Cardiac muscle cell (in vitro differentiated cells and primary cell): ENCODE results near the gene RASGRP3. TPM values are rescaled to one million over a fixed set of nuclear protein-coding genes. Genes with fewer than 3 reads are reported as not detected.

Experiments
- DNase-seq, 2 donors: peaks; one replicate each; pipeline versions ENCODE4 v3.0.0 to v3.0.0-alpha.2; 2010 to 2017; ENCODE audit warnings: low read depth in 1 of 2, low spot score in 1 of 2
- H3K27ac ChIP-seq: fragments of 200-600 bp; sonication (generic); 2 replicates; pipeline ENCODE4 v1.5.1; 2016
- H3K27me3 ChIP-seq: fragments of 200-600 bp; sonication (generic); 2 replicates; pipeline ENCODE4 v1.6.0; 2016; ENCODE audit warnings: control low read depth
- H3K36me3 ChIP-seq: fragments of 200-600 bp; sonication (generic); 2 replicates; pipeline ENCODE4 v1.5.1; 2016; ENCODE audit warnings: control low read depth
- H3K4me1 ChIP-seq: fragments of 200-600 bp; sonication (generic); 2 replicates; pipeline ENCODE4 v1.8.1; 2017; ENCODE audit warnings: low read depth, mild to moderate bottlenecking, mixed run types
- H3K4me3 ChIP-seq: fragments of 200-600 bp; sonication (generic); 2 replicates; pipeline ENCODE4 v1.5.1; 2016; ENCODE audit warnings: mild to moderate bottlenecking
- H3K9me3 ChIP-seq: fragments of 200-600 bp; sonication (generic); 2 replicates; pipeline ENCODE4 v1.5.1; 2017; ENCODE audit warnings: low read depth, mild to moderate bottlenecking, control low read depth
- polyA plus RNA-seq: library from polyadenylated mRNA; unstranded; fragments of >200 nt; fragmentation: Nextera tagmentation; extraction: Ambion mirVana; gene quantifications from 2 replicates; pipeline ENCODE4 v1.2.1, GENCODE V29; 2016
- total RNA-seq: library from RNA; depleted of rRNA; stranded (reverse); fragments of >200 nt; gene quantifications from 2 replicates; pipeline ENCODE4 v1.2.3, GENCODE V29; 2016
- TF ChIP-seq, protein P1 (sequence below): IDR thresholded peaks from 2 replicates; pipeline ENCODE4 v1.5.1; 2012; ENCODE audit warnings: low read depth, mild to moderate bottlenecking, low read length

Gene RASGRP3
- total and polyA plus RNA-seq, 2 experiments from 2014 or later, result 19.8 to 21.3 TPM

- TF ChIP-seq, protein P1, sequence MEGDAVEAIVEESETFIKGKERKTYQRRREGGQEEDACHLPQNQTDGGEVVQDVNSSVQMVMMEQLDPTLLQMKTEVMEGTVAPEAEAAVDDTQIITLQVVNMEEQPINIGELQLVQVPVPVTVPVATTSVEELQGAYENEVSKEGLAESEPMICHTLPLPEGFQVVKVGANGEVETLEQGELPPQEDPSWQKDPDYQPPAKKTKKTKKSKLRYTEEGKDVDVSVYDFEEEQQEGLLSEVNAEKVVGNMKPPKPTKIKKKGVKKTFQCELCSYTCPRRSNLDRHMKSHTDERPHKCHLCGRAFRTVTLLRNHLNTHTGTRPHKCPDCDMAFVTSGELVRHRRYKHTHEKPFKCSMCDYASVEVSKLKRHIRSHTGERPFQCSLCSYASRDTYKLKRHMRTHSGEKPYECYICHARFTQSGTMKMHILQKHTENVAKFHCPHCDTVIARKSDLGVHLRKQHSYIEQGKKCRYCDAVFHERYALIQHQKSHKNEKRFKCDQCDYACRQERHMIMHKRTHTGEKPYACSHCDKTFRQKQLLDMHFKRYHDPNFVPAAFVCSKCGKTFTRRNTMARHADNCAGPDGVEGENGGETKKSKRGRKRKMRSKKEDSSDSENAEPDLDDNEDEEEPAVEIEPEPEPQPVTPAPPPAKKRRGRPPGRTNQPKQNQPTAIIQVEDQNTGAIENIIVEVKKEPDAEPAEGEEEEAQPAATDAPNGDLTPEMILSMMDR, result no peak
- Histone ChIP-seq H3K4me1 (no peaks in the 10 kb centered on the region), H3K27me3 (no peaks in the 10 kb centered on the region), H3K9me3 (no peaks in the 10 kb centered on the region), H3K4me3 (no peak overlapping the region), H3K36me3 (no peaks in the 10 kb centered on the region), H3K27ac (no peak overlapping the region)
- peak in 1 of 2 donors; percentile 68 for DNase-seq
These were observed 45.4 kb downstream of the RASGRP3 start for GRCh38 chr2:33521791-33522281.

DNA sequence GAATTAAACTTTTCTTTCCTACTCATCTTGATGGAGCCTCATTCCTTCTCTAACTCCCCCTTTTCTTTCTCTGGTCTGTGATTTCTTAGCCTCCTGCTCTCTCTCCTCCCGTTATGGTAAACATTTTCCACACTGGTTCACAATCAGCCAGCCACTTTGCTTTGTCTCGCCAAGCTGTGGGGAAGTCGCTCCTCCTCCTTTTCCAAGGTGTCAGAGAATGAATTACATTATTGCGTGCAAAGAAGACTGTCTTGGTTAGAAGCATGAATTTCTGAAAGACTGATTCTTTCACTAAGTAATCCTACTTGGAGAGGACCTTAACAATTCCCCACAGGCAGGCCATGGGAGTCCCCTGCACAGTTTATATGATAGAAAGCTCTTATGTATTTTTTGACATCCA is 46.1 kb downstream of the RASGRP3 start:
- Histone ChIP-seq H3K4me1 (no peaks in the 10 kb centered on the region), H3K9me3 (no peaks in the 10 kb centered on the region), H3K27me3 (no peaks in the 10 kb centered on the region), H3K27ac (no peak overlapping the region), H3K36me3 (no peaks in the 10 kb centered on the region), H3K4me3 (no peak overlapping the region)
- TF ChIP-seq, protein P1, result no peak
- DNase-seq, result no peak

DNA sequence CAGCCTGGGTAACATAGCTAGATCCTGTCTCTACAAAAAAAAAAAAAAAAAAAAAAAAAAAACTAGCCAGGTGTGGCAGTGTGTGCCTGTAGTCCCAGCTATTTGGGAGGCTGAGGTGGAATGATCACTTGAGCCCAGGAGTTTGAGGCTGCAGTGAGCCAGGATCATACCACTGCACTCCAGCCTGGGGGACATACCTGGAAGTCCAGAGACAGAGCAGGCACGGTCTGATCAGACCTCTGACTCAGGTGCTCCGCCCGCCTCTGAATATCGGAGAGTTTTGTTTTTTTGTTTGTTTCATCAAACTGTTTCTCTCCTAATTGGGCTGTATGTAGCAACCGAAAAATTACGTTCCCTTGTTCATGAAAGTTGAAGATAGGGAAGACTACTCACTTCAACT is 49.2 kb downstream of the RASGRP3 start:
- DNase-seq, result no peak
- Histone ChIP-seq H3K27ac (no peak overlapping the region), H3K36me3 (peaks cover 3% of the 10 kb centered on the region), H3K4me1 (no peaks in the 10 kb centered on the region), H3K27me3 (no peaks in the 10 kb centered on the region), H3K9me3 (no peaks in the 10 kb centered on the region), H3K4me3 (no peak overlapping the region)
- TF ChIP-seq, protein P1, result no peak

DNA sequence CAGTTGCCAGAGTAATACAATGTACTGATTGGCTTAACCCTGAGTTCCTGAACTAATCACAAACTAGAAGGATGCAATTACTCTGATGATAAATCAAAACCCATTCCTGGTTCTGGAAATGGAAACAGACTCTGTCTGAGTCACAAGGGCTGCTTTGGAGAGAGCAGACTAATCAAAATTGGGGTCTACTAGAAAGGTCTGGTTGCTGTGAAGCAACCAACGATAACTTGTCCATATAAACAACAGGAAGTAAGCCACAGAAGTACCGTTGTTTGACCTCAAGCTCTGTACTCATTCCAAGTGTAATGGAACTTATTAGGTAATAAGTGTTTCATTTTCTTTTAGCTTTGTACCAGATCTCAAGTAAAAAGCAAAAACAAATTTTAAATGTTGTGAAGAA is 49.7 kb downstream of the RASGRP3 start:
- Histone ChIP-seq H3K9me3 (no peaks in the 10 kb centered on the region), H3K4me1 (no peaks in the 10 kb centered on the region), H3K27ac (no peak overlapping the region), H3K4me3 (no peak overlapping the region), H3K27me3 (no peaks in the 10 kb centered on the region), H3K36me3 (peaks cover 3% of the 10 kb centered on the region)
- TF ChIP-seq, protein P1, result no peak
- DNase-seq, result peak in 1 of 2 donors; percentile 31

DNA sequence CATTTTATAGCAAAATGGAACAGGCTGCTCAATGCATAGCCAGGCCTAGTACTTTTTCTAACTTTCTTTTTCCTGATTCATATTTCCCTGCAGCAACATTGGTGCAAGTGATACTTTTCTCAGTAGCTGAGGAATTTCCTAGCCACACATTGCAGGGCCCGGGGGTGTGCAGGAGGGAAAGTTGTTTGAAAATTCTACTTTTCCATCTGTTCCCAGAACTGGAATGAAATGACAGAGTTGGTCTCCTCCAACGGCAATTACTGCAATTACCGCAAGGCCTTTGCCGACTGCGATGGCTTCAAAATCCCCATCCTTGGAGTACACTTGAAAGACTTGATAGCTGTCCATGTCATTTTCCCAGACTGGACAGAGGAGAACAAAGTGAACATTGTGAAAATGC is 50.5 kb downstream of the RASGRP3 start:
- Histone ChIP-seq H3K27me3 (no peaks in the 10 kb centered on the region), H3K36me3 (peaks cover 3% of the 10 kb centered on the region), H3K4me1 (peaks cover under 1% of the 10 kb centered on the region), H3K9me3 (no peaks in the 10 kb centered on the region), H3K4me3 (no peak overlapping the region), H3K27ac (no peak overlapping the region)
- no peak for DNase-seq
- TF ChIP-seq, protein P1, result no peak
